HG03045 (cell line): ENCODE results near the gene PARP3.
"Not testable (repeated sequence)": the region's sequence is repeated elsewhere in the genome, so short reads cannot be mapped to it uniquely, and the experiment has no call there.

Source experiments
- ATAC-seq: cut with Tn5 transposase; IDR thresholded peaks from one replicate; pipeline ENCODE4 v1.9.1; 2021; ENCODE audit warnings: mild to moderate bottlenecking, moderate library complexity; ENCODE audit not compliant: unreplicated experiment

PARP3 gene

GRCh38 chr3:51941798-51942602, at the start of gene PARP3, which contains the start of gene RRP9:
Gene PARP3 (plus strand): TSS chr3:51942363. CDS start chr3:51943356, 993 bp downstream.
Gene RRP9 (minus strand): TSS chr3:51941904. CDS start chr3:51941867, 37 bp downstream.
- ATAC-seq, result peak; percentile 89

- no peak for ATAC-seq
Measured at GRCh38 chr3:51894391-51894790, 47.8 kb upstream of the PARP3 start.

DNA sequence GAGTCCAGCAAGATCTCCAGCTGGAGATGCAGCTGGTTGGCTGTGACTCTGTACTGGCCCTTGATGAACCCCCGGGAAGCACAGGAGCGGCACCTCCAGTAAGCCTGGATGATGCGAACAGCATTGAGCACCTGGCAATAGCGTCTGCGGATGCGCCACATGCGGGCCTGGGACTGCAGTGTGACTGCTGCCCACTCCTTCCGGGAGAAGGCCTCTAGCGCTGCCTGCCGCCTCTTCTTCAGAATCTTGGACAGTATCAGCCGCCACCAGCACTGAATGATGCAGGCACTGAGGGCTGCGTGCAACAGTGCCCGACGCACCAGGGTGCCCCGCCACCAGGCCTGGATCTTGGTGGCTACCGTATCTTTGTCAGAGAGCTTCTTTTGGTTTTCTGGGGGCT, 47.2 kb upstream of the PARP3 start:
- no peak for ATAC-seq

DNA sequence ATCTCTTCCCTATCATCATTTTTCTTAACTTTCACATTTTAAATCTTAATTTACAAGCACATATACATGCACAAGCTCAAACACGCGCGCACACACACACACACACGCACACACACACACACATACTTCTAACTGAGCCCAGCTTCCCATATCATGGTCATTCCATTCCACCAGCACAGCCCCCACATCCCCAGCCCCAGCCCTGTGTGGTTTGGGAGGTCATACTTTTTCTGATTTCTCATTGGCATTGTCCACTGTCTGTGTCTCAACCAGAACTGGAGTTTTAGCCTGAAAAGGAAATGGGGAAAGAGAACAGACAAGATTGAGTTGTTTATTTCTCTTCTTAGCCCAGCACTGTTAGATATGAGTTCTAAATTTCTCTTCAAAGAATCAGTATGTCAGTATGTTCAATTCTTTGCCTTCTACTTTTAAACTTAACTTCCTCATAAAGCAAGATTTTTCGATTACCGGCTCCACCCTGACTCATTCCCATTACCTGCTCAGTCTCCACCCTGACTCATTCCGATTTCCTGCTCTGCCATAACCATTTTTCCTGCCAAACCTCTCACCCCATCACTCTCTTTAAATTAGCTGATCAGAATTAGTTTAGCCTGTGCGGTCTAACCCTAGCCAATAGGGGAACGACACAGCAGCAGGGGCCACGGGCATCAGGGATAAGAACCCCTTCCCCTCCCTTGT, 45.4 kb upstream of the PARP3 start:
- no peak for ATAC-seq

- ATAC-seq, result no peak
Measured at GRCh38 chr3:51897391-51897790, 44.8 kb upstream of the PARP3 start.

- ATAC-seq, result not testable (repeated sequence)
Measured at GRCh38 chr3:51900043-51900442, 42.1 kb upstream of the PARP3 start.

DNA sequence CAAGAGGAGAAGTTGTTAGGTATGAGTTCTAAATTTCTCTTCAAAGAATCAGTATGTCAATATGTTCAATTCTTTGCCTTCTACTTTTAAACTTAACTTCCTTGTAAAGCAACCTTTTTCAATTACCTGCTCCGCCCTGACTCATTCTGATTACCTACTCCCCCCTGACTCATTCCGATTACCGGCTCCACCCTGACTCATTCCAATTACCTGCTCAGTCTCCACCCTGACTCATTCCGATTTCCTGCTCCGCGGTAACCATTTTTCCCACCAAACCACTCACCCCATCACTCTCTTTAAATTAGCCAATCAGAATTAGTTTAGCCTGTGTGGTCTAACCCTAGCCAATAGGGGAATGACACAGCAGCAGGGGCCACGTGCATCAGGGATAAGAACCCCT, 39.8 kb upstream of the PARP3 start:
- ATAC-seq, result not testable (repeated sequence)

DNA sequence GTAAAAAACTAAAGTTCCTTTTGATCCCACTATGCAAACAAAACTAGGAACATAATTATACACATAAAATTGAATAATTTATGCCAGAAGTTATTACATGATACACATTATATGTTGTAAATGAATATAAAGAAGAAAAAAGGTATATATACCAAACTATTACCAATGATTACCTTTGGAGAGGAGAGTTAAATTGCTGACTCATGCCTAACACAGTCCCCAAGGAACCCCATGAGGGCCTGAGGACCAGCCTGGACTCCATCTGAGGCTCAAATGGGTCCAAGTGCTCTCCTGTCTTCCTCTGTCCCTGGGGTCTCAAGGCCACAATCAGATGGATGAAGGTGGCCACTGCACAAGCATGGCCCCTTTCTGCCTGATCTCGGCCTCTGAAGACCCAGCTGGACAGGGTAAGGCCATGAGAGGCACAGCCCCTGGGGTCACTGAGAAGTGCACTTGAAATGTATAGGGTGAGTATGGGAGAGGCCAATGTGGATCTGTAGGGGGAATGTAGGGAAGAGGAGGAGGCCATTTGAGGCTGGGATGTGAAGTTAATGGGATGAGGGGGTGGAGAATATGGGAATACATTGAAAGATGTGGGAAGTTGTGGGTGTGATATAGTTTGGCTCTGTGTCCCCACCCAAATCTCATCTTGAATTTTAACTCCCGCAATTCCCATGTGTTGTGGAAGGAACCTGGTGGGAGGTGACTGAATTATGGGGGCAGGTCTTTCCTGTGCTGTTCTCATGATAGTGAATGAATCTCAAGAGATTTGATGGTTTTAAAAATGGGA, 37.9 kb upstream of the PARP3 start:
- no peak for ATAC-seq

- no peak for ATAC-seq
Measured at GRCh38 chr3:51908026-51908425, 34.1 kb upstream of the PARP3 start.

DNA sequence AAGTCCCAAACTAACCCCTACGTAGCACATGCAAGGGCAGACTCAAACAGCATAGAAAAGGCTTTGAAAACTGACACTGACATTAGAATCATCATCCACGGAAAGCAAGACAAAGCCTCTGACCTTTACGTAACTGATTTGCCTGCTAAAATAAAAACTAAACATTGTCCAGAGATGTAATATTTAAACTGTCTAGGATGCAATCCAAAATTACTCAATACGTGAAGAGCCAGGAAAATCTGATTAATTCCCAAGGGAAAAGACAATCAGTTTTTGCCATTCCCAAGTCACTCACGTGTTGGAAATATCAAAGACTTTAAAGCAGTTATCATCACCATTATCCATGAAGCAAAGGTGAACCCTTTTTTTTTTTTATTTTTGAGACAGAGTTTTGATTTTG, 25.7 kb upstream of the PARP3 start:
- ATAC-seq, result no peak

DNA sequence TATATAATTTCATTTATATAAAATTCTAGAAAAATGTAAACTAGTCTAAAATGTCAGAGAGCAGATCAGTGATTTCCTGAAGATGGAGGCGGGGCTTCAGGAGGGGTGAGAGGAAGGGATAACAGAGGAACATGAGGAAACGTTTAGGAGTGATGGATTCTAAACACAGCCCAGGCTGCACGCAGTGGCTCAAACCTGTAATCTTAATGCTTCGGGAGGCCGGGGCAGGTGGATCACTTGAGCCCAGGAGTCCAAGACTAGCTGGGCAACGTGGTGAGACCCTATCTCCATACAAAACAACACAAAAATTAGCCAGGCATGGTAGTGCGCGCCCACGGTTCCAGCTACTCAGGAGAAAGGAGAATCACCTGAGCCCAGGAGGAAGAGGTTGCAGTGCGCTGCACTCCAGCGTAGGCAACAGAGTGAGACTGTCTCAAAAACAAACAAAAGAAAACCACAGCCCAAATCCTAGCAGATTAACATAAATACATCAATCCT, 21.0 kb upstream of the PARP3 start:
- ATAC-seq, result no peak

- no peak for ATAC-seq
Measured at GRCh38 chr3:51927061-51927977, 14.8 kb upstream of the PARP3 start.

- no peak for ATAC-seq
Measured at GRCh38 chr3:51928438-51928837, 13.7 kb upstream of the PARP3 start.

DNA sequence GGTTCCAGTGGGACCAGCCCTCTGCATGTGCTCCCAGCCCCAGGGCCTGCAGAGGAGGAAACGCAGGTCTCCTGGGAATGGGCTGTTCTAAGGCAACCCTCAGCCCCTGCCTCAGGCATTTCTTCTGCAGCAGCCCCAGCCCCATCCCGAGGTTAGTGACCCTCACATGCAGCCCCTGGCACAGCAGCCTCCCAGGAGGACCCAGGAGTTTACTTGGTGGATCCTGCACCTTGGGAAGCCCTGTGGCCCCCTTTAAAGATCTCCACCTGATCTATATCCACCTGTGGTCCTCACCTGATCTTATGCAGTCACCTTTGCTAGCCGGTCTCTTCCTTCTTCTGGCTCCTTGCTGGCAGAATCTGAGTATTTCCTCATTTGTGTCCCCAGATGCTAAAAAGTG, 13.2 kb upstream of the PARP3 start:
- not testable (repeated sequence) for ATAC-seq

DNA sequence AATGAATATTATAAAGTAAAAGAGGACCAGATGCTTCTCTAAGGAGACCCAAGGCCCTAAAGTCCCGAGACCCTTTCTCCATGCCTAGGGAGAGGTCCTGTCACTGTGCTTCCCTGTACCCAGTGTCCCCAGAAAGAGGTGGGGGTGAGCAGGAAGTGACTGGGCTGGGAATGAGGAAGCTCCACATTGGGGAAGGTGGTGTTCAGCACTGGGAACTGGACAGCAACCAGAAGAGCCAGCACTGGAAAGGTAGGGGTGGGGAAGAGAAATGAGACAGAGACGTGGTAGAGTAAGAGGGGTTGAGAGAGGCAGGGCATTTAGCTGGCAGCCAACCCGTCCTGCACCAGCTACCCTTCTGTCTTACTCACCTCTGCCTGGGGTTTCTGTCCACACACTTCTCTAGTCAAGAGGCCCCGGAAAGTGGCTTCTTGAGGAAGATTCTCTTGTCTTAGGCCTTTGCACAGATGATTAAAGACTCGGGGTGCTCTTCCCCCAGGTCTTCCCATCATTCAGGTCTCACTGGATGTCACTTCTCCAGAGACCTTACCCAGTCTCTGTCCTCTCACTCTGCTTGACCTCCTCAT, 12.7 kb upstream of the PARP3 start:
- no peak for ATAC-seq

- no peak for ATAC-seq
Measured at GRCh38 chr3:51930439-51930838, 11.7 kb upstream of the PARP3 start.

DNA sequence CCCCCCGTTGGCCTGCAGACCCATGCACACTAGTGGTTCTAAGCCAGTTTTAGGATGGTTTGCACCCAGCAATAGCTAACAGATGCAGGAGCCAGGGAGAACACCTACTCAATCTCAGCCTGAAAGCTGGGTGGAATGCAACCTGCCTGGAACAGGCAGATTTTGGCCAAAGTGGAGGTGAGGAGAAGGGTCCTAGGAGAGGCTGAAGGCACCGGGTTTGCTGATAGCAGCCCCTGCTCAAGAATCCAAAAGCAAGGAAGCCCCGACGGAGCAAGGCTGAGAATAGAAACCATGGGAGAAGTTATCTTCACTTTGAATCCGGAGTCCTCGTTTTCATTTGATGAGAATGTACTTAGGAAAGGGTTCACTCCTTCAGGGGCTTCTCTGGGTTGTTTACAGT, 10.4 kb upstream of the PARP3 start:
- no peak for ATAC-seq

- ATAC-seq, result no peak
Measured at GRCh38 chr3:51932471-51933370, 9.4 kb upstream of the PARP3 start.
